HG03521 (cell line): ENCODE results near the gene ZNRD2.
A peak's percentile ranks its signal among the peaks of the same experiment; 100 is the strongest.
"Not testable (repeated sequence)": the region's sequence is repeated elsewhere in the genome, so short reads cannot be mapped to it uniquely, and the experiment has no call there.

Experiments used
- ATAC-seq: cut with Tn5 transposase; IDR thresholded peaks from one replicate; pipeline ENCODE4 v1.9.1; 2021; ENCODE audit warnings: mild to moderate bottlenecking, moderate library complexity; ENCODE audit not compliant: unreplicated experiment

Gene ZNRD2, protein sequence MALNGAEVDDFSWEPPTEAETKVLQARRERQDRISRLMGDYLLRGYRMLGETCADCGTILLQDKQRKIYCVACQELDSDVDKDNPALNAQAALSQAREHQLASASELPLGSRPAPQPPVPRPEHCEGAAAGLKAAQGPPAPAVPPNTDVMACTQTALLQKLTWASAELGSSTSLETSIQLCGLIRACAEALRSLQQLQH

DNA sequence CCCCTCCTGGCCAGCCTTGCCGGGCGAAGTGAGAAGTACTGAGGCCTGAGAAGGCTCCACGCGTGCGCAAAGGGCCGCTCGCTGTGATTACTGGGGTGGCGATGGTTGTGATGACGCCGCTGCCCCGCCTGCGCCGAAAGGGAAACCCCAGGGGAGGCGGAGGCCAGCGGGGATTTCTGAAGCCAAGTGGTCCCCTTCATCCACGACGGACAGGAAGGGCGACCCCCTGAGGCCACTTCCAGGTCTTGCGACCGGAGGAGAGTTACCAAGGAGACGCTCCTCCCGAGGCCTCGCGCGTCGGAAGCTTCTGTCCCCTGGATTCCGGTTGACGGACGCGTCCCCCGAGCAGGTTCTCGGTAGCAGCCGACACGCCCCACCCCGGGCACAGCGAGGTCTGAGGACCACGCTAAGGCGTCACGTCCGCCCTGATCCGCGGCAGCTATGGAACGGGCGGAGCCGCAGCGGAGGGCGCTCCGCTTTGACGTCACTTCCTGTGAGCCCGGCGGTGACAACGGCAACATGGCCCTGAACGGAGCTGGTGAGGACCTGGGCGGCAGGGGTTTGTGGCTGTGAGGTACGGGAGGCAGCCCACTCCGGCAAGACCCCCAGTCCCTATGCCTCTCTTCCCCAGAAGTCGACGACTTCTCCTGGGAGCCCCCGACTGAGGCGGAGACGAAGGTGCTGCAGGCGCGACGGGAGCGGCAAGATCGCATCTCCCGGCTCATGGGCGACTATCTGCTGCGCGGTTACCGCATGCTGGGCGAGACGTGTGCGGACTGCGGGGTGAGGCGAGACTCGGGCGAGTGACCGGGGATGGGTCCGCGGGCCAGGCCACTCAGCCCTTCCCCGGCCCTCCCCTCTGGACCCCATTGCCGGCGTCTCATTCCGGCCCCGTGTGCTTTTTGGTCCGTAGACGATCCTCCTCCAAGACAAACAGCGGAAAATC, at the start of gene ZNRD2:
TSS of gene ZNRD2 (plus strand) at position 505 of the 946 bp plus-strand sequence. CDS start at position 520, 15 bp downstream.
- ATAC-seq, result peak; percentile 59

DNA sequence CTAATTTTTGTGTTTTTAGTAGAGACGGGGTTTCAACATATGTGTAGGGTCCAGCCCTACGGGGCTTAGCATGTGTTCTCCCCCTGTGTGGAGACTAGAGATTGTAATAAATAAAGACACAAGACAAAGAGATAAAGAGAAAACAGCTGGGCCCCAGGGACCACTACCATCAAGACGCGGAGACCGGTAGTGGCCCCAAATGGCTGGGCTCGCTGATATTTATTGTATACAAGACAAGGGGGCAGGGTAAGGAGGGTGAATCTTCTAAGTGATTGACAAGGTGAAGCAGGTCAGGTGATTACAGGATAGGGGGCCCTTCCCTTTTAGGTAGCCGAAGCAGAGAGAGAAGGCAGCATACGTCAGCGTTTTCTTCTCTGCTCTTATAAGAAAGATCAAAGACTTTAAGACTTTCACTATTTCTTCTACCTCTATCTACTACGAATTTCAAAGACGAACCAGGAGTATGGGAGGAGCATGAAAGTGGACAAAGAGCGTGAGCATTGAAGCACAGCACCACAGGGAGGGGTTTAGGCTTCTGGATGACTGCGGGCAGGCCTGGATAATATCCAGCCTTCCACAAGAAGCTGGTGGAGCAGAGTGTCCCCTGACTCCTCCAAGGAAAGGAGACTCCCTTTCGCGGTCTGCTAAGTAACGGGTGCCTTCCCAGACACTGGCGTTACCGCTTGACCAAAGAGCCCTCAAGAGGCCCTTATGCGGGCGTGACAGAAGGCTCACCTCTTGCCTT, 48.3 kb upstream of the ZNRD2 start:
- not testable (repeated sequence) for ATAC-seq

DNA sequence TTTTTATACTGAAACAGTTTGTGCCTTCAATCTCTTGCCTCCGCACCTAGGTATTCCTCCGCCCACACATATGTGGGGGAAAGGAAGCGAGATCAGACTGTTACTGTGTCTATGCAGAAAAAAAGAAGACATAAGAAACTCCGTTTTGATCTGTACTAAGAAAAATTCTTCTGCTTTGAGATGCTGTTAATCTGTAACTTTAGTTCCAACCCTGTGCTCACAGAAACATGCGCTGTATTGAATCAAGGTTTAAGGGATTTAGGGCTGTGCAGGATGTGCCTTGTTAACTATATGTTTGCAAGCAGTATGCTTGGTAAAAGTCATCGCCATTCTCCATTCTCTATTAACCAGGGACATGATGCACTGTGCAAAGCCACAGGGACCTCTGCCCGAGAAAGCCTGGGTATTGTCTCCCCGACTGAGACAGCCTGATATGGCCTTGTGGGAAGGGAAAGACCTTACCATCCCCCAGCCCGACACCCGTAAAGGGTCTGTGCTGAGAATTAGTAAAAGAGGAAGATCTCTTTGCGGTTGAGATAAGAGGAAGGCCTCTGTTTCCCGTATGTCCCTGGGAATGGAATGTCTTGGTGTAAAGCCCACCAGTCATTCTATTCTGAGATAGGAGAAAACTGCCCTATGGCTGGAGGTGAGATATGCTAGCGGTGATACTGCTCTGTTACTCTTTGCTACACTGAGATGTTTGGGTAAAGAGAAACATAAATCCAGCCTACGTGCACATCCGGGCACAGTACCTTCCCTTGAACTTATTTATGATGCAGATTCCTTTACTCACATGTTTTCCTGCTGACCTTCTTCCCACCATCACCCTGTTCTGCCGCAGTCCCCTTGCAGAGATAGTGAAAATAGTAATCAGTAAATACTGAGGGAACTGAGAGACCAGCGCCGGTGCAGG, 47.3 kb upstream of the ZNRD2 start:
- not testable (repeated sequence) for ATAC-seq

DNA sequence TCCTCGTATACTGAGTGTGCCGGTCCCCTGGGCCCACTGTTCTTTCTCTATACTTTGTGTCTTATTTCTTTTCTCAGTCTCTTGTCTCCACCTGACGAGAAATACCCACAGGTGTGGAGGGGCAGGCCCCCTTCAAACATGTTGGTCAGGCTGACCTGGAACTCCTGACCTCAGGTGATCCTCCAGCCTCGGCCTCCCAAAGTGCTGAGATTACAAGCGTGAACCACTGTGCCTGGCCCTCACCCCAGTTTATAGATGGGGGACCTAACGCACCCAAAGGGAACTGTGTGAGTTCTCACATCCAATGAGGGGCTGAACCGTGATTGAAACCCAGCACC, 46.7 kb upstream of the ZNRD2 start:
- not testable (repeated sequence) for ATAC-seq

DNA sequence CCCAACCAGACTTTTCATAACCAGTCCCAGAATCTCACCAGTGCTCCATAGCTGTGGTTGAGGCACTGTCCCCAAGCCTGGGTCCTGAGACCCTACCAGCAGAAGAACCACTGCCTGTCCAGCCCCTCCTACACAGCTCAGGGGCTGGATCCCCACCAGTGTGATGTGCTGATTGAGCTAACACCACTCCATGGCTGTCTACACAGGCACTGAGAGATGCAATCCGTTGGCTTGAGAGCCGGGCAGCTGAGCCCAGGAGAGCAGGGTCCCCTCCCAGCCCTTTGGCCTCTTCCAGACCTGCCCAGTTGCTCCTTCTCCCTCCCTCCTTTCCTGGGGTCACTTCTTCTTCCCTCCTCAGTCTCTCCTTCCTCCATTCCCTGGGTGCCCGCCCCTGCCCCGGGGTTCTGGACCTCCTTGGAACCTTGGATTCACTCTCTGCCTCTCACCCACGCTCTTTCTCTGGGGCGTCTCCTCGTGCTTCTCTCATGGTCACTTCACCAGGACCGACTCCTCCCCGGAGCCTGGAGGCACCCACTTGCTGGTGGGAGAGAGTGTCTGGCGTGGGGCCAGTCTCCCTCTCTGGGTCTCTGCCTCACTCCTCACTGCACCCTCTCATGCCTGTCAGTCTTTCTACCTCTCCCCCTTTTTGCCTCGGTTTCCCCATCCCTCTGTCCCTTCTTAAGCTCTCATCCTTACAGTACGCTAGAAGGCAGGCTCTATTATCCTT, 46.1 kb upstream of the ZNRD2 start:
- ATAC-seq, result no peak

DNA sequence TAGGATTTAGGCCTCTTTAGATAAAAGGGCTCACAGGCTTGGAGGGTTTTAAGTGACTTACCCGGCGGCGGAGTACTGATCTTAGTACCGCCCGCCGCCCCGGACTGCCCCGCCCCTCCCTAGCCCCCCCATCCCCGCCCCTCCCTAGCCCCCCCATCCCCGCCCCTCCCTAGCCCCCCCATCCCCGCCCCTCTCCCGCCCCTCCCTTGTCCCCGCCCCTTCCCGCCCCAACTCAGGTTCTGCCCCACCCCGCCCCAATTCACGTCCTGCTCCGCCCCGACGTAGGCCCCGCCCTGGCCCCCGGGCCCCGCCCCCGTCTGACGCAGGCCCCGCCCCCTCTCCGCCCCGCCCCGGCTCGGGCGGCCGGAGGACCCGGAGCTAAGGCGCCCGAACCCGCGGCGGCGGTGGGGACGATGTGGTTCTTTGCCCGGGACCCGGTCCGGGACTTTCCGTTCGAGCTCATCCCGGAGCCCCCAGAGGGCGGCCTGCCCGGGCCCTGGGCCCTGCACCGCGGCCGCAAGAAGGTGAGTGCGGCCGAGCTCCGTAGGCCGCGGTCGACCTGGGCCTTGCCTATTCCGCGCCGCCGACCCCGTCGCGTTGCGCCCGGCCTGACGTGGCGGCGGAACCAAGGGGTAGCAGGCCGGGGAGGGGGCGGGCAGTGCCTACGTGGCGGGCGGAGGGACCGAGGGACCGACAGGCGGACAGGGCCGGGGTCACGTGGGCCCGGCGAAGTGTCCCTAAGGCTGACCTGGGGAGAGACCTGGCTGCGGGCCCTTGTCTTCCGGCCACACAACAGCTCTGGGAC, 45.3 kb upstream of the ZNRD2 start, which contains the start of gene SCYL1:
TSS of gene SCYL1 (plus strand) at position 343 of the 805 bp plus-strand sequence. CDS start at position 414, 71 bp downstream.
- ATAC-seq, result peak; percentile 72

DNA sequence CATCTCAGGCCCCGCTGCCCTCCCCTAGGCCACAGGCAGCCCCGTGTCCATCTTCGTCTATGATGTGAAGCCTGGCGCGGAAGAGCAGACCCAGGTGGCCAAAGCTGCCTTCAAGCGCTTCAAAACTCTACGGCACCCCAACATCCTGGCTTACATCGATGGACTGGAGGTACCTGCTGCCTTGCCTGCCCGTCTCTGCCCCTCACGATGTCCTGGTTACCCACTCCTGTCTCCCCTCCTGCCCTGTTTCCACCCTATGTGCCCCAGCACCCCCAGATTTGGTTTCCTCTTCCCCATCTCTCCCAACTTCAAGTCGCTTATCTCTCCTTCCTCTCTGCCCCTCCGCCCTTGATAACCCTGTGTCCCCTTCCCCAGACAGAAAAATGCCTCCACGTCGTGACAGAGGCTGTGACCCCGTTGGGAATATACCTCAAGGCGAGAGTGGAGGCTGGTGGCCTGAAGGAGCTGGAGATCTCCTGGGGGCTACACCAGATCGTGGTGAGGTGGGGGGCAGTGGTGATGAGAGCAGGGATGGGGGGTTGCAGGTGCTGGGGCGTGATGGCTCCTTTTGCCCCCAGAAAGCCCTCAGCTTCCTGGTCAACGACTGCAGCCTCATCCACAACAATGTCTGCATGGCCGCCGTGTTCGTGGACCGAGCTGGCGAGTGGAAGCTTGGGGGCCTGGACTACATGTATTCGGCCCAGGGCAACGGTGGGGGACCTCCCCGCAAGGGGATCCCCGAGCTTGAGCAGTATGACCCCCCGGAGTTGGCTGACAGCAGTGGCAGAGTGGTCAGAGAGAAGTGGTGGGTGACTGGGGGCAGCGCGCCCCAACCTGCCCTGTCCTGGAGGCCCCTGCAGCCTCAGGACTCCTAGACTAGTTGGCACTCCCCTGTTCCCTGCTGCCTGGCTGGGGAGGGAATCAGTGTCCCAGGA, 44.5 kb upstream of the ZNRD2 start:
- ATAC-seq, result no peak

DNA sequence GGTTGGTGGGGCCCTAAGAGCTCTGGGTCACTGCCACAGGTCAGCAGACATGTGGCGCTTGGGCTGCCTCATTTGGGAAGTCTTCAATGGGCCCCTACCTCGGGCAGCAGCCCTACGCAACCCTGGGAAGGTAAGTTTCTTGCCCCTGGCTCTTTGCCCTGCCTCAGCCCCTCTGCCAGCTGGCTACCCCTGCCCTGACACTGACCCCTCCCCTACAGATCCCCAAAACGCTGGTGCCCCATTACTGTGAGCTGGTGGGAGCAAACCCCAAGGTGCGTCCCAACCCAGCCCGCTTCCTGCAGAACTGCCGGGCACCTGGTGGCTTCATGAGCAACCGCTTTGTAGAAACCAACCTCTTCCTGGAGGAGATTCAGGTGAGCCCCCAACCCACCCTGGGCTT, 43.5 kb upstream of the ZNRD2 start:
- no peak for ATAC-seq

DNA sequence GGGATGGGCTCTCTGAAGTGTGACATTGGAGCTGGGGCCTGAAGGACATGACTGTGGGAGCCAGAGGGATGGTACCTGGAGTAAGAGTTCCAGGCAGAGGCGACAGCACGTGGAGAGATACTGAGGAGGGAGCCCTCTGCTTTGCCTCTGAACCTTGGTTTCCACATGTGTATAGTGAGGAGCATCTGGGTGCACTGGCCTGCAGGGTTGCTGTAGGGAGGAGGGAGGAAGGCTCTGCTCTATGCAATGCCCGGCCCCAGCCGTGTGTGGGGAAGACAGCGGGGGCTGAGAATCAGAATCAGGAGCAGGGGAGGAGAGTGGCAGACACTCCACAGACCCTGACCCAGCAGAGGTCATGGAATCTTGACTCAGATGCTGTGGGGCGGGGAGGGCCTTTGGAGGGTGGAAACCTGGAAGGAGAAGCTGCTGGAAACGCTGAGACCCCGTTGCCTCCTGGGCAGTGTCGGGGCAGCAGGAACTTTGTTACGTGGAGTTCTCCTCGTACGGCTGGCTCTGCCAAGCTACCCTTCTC, 41.4 kb upstream of the ZNRD2 start:
- ATAC-seq, result no peak

DNA sequence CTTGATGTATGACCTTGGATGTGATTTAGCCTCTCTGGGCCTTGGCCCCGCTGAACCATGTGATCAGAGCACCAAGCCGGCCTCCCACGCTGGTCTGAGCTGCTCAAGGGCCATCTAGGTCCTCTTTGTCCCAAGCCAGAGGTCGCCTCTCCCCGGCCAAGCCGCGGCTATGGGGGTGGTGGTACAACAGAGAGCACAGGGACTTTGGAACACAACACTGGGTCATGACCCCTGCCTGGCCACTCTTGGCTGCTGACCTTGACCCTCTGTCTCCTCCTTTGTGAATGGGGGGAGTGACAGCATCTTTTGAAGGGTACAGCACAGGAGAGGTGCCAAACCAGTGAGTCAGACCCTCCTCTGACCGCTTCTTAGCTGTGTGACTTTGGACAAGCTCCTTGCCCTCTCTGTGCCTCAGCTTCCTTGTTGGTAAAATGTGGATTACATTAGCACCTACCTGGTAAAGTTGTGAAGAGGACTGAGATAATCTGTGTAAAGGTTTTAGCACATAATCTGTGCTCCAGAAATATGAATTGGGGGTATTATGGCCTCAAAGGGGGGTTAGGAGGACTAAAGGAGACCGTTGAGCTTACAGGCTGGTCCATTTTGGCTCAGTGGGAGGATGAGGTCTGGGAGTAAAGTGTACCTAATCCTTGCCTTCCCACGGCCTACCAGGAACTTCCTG, 40.7 kb upstream of the ZNRD2 start:
- no peak for ATAC-seq

DNA sequence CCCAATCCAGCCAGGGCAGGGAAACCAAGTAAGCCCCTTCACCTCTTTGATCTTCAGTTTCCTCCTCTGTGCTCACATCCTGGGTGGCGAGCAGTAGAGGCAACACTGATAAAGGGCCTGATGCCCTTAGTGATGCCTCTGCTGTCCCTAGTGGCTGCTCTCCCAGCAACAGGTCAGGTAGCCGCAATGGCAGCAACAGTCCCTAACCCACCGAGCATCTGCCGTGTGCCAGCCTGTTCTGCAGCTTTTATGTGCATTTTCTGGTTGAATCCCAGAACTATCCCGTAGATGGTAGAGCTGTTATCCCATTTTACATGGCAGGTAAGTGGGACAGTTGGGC, 40.1 kb upstream of the ZNRD2 start:
- ATAC-seq, result no peak

DNA sequence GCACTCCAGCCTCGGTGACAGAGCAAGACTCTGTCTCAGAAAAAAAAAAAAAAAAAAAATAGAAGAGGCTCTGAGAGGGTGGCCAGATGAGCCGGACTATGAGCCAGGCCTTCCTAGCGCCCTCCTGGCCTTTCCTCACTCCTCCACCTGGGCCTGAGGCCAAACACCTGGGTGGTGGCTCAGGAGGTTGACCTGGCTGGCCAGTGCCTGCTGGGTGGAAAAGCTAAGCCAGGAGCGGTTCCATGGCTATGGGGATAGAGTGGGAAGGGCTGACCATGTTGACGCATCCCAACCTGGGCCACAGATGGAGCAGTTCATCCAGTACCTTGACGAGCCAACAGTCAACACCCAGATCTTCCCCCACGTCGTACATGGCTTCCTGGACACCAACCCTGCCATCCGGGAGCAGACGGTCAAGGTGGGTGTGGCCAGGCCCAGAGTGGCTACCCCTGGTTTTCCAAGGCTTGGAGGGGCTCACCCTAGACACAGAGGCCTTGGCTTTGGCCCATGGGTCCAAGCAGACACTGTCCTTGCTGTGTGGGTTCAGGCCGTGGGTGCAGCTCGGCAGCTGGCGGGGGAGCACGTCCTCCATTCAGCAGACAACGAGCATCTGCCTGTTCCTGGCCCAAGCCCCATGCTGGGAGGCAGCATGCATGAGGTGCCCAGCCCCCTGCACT, 37.8 kb upstream of the ZNRD2 start:
- ATAC-seq, result no peak

DNA sequence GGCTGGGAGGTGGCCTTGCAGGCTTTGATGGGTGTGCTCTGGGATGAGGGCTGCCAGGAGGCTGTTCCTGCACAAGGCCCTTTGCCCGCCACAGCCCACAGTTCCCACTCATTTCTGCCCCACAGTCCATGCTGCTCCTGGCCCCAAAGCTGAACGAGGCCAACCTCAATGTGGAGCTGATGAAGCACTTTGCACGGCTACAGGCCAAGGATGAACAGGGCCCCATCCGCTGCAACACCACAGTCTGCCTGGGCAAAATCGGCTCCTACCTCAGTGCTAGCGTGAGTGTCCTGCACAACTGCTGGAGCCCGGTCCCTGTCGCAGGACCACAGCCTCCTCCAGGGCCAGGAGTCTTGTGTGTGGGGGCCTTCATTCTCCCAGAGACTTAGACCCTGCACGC, 35.2 kb upstream of the ZNRD2 start:
- ATAC-seq, result no peak

DNA sequence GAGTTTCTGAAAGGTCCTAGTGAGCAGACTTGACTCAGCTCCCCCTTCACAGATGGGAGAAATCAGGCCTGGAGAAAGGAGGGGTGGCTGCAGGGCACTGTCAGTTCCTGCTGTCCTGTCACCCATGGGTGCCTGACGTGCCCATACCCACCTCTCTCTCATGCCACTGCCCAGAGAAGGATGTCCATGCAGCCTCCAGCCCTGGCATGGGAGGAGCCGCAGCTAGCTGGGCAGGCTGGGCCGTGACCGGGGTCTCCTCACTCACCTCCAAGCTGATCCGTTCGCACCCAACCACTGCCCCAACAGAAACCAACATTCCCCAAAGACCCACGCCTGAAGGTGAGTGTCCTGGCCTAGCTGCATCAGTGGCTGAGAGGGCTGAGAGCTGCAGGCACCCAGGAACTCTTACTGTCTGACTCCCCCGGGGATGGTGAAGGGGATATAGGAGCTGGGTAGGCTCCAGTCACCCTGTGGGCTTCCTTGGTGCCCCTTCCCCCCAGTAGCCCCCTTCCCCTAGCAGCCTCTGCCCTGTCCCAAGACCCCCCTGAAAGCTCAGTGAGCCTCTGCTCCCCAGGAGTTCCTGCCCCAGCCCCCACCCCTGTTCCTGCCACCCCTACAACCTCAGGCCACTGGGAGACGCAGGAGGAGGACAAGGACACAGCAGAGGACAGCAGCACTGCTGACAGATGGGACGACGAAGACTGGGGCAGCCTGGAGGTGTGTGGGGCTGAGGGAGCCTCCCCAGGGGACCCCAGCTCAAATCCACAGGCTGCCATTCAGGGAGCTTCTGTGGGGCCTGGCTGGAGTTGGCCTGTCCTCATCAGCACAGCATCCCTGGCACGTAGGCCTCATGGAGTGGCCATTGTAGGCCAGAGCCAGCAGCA, 33.6 kb upstream of the ZNRD2 start:
- ATAC-seq, result no peak

DNA sequence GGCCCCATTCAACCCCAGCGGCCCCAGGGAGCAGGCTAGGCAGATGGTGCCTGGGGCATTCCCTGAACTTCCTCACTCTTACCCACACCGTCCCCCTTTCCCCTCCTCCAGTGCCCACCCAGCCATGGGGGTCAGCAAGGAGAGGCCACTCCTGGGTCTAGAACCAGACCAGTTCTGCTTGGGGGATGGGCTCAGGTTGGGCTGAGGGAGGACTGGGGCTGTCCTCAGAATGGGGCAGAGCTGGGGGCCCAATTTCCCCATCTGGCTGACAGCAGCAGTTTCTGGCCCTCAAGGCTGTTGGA, 33.0 kb upstream of the ZNRD2 start:
- ATAC-seq, result no peak
